MM.1S (cell line): ENCODE measurements around the gene RASSF6.

ENCODE experiments used
- DNase-seq: peaks from one replicate; pipeline ENCODE4 v3.0.0-alpha.2; 2015
- H2AFZ ChIP-seq: fragments of 300-600 bp; sonication (generic); 2 replicates; pipeline ENCODE4 v1.6.0; 2016; ENCODE audit warnings: antibody characterized with exemption, low read length
- H3F3A ChIP-seq: fragments of 300-600 bp; sonication (generic); 2 replicates; pipeline ENCODE4 v1.6.1; 2016; ENCODE audit warnings: mild to moderate bottlenecking, antibody characterized with exemption, low read length, moderate library complexity, mixed read lengths; ENCODE audit not compliant: insufficient read depth
- H3K27ac ChIP-seq: fragments of 300-600 bp; sonication (generic); 2 replicates; pipeline ENCODE4 v1.5.1; 2016; ENCODE audit warnings: mild to moderate bottlenecking, low read length
- H3K27me3 ChIP-seq: fragments of 300-600 bp; sonication (generic); replicated peaks from 2 replicates; pipeline ENCODE4 v1.6.0; 2016; ENCODE audit warnings: low read length; ENCODE audit not compliant: insufficient read depth
- H3K36me3 ChIP-seq: fragments of 300-600 bp; sonication (generic); replicated peaks from 2 replicates; pipeline ENCODE4 v1.6.1; 2016; ENCODE audit warnings: mild to moderate bottlenecking, low read length, mixed read lengths; ENCODE audit not compliant: insufficient read depth
- H3K4me1 ChIP-seq: fragments of 300-600 bp; sonication (generic); 2 replicates; pipeline ENCODE4 v1.6.1; 2016; ENCODE audit warnings: low read length, mixed read lengths
- H3K4me2 ChIP-seq: fragments of 300-600 bp; sonication (generic); 2 replicates; pipeline ENCODE4 v1.6.0; 2016; ENCODE audit warnings: low read depth, low read length
- H3K4me3 ChIP-seq: fragments of 300-600 bp; sonication (generic); 2 replicates; pipeline ENCODE4 v1.5.1; 2016; ENCODE audit warnings: low read length, mixed read lengths
- H3K79me2 ChIP-seq: fragments of 300-600 bp; sonication (generic); 2 replicates; pipeline ENCODE4 v1.6.1; 2016; ENCODE audit warnings: mixed run types, low read length, mixed read lengths
- H3K9ac ChIP-seq: fragments of 300-600 bp; sonication (generic); 2 replicates; pipeline ENCODE4 v1.6.1; 2016; ENCODE audit warnings: low read length, mixed read lengths
- H3K9me2 ChIP-seq: fragments of 300-600 bp; sonication (generic); replicated peaks from 2 replicates; pipeline ENCODE4 v1.6.1; 2016; ENCODE audit warnings: mild to moderate bottlenecking, low read length, mixed read lengths; ENCODE audit not compliant: insufficient read depth
- H3K9me3 ChIP-seq: fragments of 300-600 bp; sonication (generic); replicated peaks from 2 replicates; pipeline ENCODE4 v1.6.1; 2016; ENCODE audit warnings: mild to moderate bottlenecking, low read length, mixed read lengths; ENCODE audit not compliant: insufficient read depth
- H4K20me1 ChIP-seq: fragments of 300-600 bp; sonication (generic); 2 replicates; pipeline ENCODE4 v1.6.1; 2016; ENCODE audit warnings: mild to moderate bottlenecking, low read length, moderate library complexity, mixed read lengths; ENCODE audit not compliant: insufficient read depth
- EZH2 ChIP-seq: fragments of 300-600 bp; sonication (generic); optimal IDR thresholded peaks from 2 replicates; pipeline ENCODE3; 2017; ENCODE audit warnings: low read depth, mild to moderate bottlenecking, antibody characterized with exemption, low read length, mixed read lengths
- EZH2phosphoT487 ChIP-seq: fragments of 300-600 bp; sonication (generic); IDR thresholded peaks from 2 replicates; pipeline ENCODE4 v1.6.1; 2018; ENCODE audit warnings: antibody characterized with exemption, low read length
- TF ChIP-seq, protein P1 (sequence below): fragments of 300-600 bp; sonication (generic); IDR thresholded peaks from 2 replicates; pipeline ENCODE4 v1.5.1; 2016; ENCODE audit warnings: antibody characterized with exemption, low read length, mixed read lengths

RASSF6 gene

GRCh38 chr4:73609706-73610105 is 10.5 kb downstream of the RASSF6 start:
- H3K9ac ChIP-seq: no peak overlapping the region
- H3K4me2 ChIP-seq: 0 out of 2 replicates have a peak overlapping the region, but pooled peaks have one; percentile 10
- TF ChIP-seq, protein P1, sequence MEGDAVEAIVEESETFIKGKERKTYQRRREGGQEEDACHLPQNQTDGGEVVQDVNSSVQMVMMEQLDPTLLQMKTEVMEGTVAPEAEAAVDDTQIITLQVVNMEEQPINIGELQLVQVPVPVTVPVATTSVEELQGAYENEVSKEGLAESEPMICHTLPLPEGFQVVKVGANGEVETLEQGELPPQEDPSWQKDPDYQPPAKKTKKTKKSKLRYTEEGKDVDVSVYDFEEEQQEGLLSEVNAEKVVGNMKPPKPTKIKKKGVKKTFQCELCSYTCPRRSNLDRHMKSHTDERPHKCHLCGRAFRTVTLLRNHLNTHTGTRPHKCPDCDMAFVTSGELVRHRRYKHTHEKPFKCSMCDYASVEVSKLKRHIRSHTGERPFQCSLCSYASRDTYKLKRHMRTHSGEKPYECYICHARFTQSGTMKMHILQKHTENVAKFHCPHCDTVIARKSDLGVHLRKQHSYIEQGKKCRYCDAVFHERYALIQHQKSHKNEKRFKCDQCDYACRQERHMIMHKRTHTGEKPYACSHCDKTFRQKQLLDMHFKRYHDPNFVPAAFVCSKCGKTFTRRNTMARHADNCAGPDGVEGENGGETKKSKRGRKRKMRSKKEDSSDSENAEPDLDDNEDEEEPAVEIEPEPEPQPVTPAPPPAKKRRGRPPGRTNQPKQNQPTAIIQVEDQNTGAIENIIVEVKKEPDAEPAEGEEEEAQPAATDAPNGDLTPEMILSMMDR: no peak
- no peak for DNase-seq
- H3K9me3 ChIP-seq: no peaks in the 10 kb centered on the region
- H3K27me3 ChIP-seq: no peaks in the 10 kb centered on the region
- no peaks in the 10 kb centered on the region for H3K79me2 ChIP-seq
- no peak overlapping the region for H3K4me3 ChIP-seq
- H2AFZ ChIP-seq: no peak overlapping the region
- H4K20me1 ChIP-seq: no peaks in the 10 kb centered on the region
- H3K27ac ChIP-seq: peak overlapping the region; percentile 90; the same call in 1 of the 2 replicates
- H3F3A ChIP-seq: peaks cover 22% of the 10 kb centered on the region
- no peaks in the 10 kb centered on the region for H3K9me2 ChIP-seq
- H3K4me1 ChIP-seq: peaks cover 61% of the 10 kb centered on the region
- no peaks in the 10 kb centered on the region for H3K36me3 ChIP-seq

DNA sequence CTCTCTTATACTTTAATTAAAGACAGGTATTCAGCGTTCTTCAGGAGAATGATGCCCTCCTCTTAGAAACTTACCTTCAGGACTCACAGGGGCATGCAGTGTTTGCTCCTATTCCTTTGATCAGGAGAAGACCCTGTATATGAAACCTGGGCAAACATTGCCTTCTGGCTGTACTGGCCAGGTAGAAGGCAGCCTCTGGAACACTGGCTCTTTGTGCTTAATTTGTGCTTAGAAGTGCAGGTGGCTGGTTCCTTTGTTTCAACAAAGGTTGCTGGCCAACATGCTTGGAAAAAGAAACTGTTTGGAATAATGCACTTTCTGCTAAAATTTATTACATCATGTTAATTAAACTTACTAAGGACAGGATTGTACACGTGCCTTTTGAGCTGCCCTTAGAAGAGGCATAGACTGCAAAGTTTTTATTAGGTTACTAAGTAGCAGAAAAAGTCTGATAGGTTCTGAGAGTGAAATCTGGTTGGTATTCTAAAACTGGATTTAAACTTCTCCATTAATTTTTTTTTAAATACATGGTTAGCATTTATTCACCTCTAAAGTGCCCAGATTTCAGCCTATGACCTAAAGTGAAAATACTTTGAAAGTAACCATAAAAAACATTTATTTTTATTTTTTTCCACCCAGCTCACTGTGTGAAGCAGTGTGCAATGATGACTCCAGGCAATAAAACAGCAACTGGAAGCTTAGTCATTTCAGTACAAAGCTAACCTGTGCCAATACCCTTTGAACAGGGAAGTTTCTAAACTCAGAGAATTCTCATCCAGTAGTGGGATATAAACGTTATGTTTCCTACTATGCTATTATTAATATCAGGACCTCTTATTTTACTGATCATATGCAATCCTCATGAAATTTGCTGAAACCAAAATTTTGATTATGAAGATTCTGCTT is 11.3 kb downstream of the RASSF6 start:
- H3F3A ChIP-seq: peaks cover 22% of the 10 kb centered on the region
- H3K9ac ChIP-seq: no peak overlapping the region
- no peaks in the 10 kb centered on the region for H4K20me1 ChIP-seq
- H3K9me3 ChIP-seq: no peaks in the 10 kb centered on the region
- no peak overlapping the region for H2AFZ ChIP-seq
- no peak for DNase-seq
- no peak overlapping the region for H3K4me3 ChIP-seq
- H3K4me2 ChIP-seq: peak overlapping the region; percentile 25
- H3K27me3 ChIP-seq: no peaks in the 10 kb centered on the region
- peaks cover 61% of the 10 kb centered on the region for H3K4me1 ChIP-seq
- no peaks in the 10 kb centered on the region for H3K79me2 ChIP-seq
- peak overlapping the region; percentile 90 for H3K27ac ChIP-seq
- no peaks in the 10 kb centered on the region for H3K9me2 ChIP-seq
- no peaks in the 10 kb centered on the region for H3K36me3 ChIP-seq
- no peak for TF ChIP-seq EZH2
- TF ChIP-seq, protein P1: no peak
- no peak for TF ChIP-seq EZH2phosphoT487

- no peaks in the 10 kb centered on the region for H3K79me2 ChIP-seq
These were observed 12.7 kb downstream of the RASSF6 start for GRCh38 chr4:73607375-73608033.

More at GRCh38 chr4:73607375-73608033, 12.7 kb downstream of the RASSF6 start:
- H2AFZ ChIP-seq: peak overlapping the region; percentile 35
- H4K20me1 ChIP-seq: no peaks in the 10 kb centered on the region
- peaks cover 61% of the 10 kb centered on the region for H3K4me1 ChIP-seq
- TF ChIP-seq EZH2phosphoT487 (no peak), EZH2 (no peak)
- TF ChIP-seq, protein P1: no peak
- H3K9me3 ChIP-seq: no peaks in the 10 kb centered on the region
- DNase-seq: peak; percentile 46
- H3K4me3 ChIP-seq: peak overlapping the region; percentile 30; the same call in 1 of the 2 replicates
- H3K9ac ChIP-seq: peak overlapping the region; percentile 53
- H3K27ac ChIP-seq: peak overlapping the region; percentile 90
- H3K36me3 ChIP-seq: no peaks in the 10 kb centered on the region
- H3K9me2 ChIP-seq: no peaks in the 10 kb centered on the region
- H3K4me2 ChIP-seq: peak overlapping the region; percentile 78
- H3F3A ChIP-seq: peaks cover 22% of the 10 kb centered on the region
- H3K27me3 ChIP-seq: no peaks in the 10 kb centered on the region
